Fibroblast of lung (primary cell): Measurements from ENCODE around the gene EPS8L3. TPM values are rescaled to one million over a fixed set of nuclear protein-coding genes. Genes with fewer than 3 reads are reported as not detected.

ENCODE experiments used
- DNase-seq, 2 donors: peaks; one replicate each; pipeline versions ENCODE4 v3.0.0 to v3.0.0-alpha.2; 2010; ENCODE audit warnings: low read depth in 2 of 2
- H2AFZ ChIP-seq: 2 replicates; pipeline ENCODE4 v1.5.1; 2012; ENCODE audit warnings: low read length, control low read depth, inconsistent platforms
- H3K27ac ChIP-seq: 2 replicates; pipeline ENCODE4 v1.5.1; 2011; ENCODE audit warnings: low read length, control low read depth; ENCODE audit not compliant: insufficient read depth
- H3K27me3 ChIP-seq: 2 replicates; pipeline ENCODE4 v1.5.1; 2011; ENCODE audit warnings: mild to moderate bottlenecking, low read length; ENCODE audit not compliant: control insufficient read depth, insufficient read depth
- H3K36me3 ChIP-seq: 2 replicates; pipeline ENCODE4 v1.5.1; 2011; ENCODE audit warnings: low read length; ENCODE audit not compliant: control insufficient read depth, insufficient read depth
- H3K4me1 ChIP-seq: 2 replicates; pipeline ENCODE4 v1.5.1; 2011; ENCODE audit warnings: low read length; ENCODE audit not compliant: control insufficient read depth, insufficient read depth; ENCODE audit errors: extremely low read depth
- H3K4me2 ChIP-seq: 2 replicates; pipeline ENCODE4 v1.5.1; 2011; ENCODE audit warnings: low read length, control low read depth; ENCODE audit not compliant: insufficient read depth; ENCODE audit errors: extremely low read depth
- H3K4me3 ChIP-seq, 4 experiments: fragments of 200-600 bp in 1 of 4; sonication (generic) in 1 of 4; replicated peaks in 1 of 4; 2 replicates each; pipeline ENCODE4 v1.5.1; 2011 to 2016; ENCODE audit warnings: low read length in 4 of 4, low read depth in 3 of 4, mild to moderate bottlenecking in 3 of 4, control low read depth in 2 of 4, inconsistent platforms in 1 of 4, mixed read lengths in 1 of 4; ENCODE audit not compliant: insufficient read depth in 1 of 4; ENCODE audit errors: control extremely low read depth in 1 of 4
- H3K79me2 ChIP-seq: 2 replicates; pipeline ENCODE4 v1.5.1; 2012; ENCODE audit warnings: mild to moderate bottlenecking, low read length, inconsistent platforms; ENCODE audit not compliant: control insufficient read depth, insufficient read depth
- H3K9ac ChIP-seq: 2 replicates; pipeline ENCODE4 v1.5.1; 2011; ENCODE audit warnings: mild to moderate bottlenecking, low read length, control low read depth; ENCODE audit not compliant: insufficient read depth
- H3K9me3 ChIP-seq: 2 replicates; pipeline ENCODE4 v1.5.1; 2012; ENCODE audit warnings: low read depth, low read length; ENCODE audit not compliant: control insufficient read depth, insufficient read depth
- H4K20me1 ChIP-seq: 2 replicates; pipeline ENCODE4 v1.5.1; 2011; ENCODE audit warnings: low read length; ENCODE audit not compliant: control insufficient read depth, insufficient read depth; ENCODE audit errors: extremely low read depth
- EZH2 ChIP-seq: IDR thresholded peaks from 2 replicates; pipeline ENCODE4 v1.5.1; 2012; ENCODE audit warnings: low read length, control low read depth, mild to moderate bottlenecking; ENCODE audit errors: missing control alignments
- polyA plus RNA-seq, 2 donors: library from polyadenylated mRNA; depleted of rRNA in 1 of 2; stranded (reverse) in 1 of 2; unstranded in 1 of 2; fragments of >200 nt; gene quantifications; 2 replicates each; pipeline ENCODE4 v1.2.1, GENCODE V29; 2011 to 2012; ENCODE audit warnings: missing spikeins in 1 of 2
- total RNA-seq: library from RNA; depleted of rRNA; stranded (reverse); fragments of >200 nt; gene quantifications from 2 replicates; pipeline ENCODE4 v1.2.1, GENCODE V29; 2014
- TF ChIP-seq, protein P1 (sequence below), 2 donors: IDR thresholded peaks in 1 of 2; conservative IDR thresholded peaks in 1 of 2; 1 replicate in 1 of 2; 2 replicates in 1 of 2; pipeline ENCODE4 v1.5.1; 2011 to 2012; ENCODE audit warnings: low read length in 2 of 2, control low read depth in 1 of 2, inconsistent platforms in 1 of 2, low read depth in 1 of 2, mild to moderate bottlenecking in 1 of 2

Gene EPS8L3
- total and polyA plus RNA-seq, 2 donors (not counting 1 experiment from before 2014, with no cell fraction given): not detected

DNA sequence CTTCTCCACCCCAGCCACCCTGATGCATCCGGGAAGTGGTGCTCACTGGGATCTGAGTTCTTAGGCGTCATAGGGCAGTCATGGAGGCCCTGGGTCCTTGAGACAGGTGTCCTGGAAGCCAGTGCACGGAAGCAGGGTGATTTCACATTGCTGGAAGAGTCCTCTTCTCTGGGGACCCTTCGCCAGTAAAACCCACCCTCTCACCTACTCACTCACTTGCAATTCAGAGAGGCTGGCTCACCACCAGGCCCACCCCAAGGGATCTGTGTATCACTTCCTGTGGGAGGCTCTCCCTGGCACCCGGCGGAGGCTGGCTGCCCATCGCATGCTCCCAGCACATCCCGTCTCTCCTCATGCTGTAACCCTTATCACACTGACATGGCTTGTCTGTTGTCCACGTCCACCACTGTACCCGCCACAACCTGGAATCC is 40.2 kb upstream of the EPS8L3 start:
- no peaks in the 10 kb centered on the region for H3K79me2 ChIP-seq
- no peaks in the 10 kb centered on the region for H3K9me3 ChIP-seq
- H3K4me1 ChIP-seq: peaks cover 24% of the 10 kb centered on the region
- DNase-seq: peak in 1 of 2 donors; percentile 43
- H2AFZ ChIP-seq: no peak overlapping the region
- H3K27ac ChIP-seq: no peak overlapping the region
- H3K9ac ChIP-seq: no peak overlapping the region
- no peaks in the 10 kb centered on the region for H3K27me3 ChIP-seq
- no peak overlapping the region for H3K4me2 ChIP-seq
- H3K4me3 ChIP-seq: no peak overlapping the region
- H4K20me1 ChIP-seq: no peaks in the 10 kb centered on the region
- TF ChIP-seq, protein P1, sequence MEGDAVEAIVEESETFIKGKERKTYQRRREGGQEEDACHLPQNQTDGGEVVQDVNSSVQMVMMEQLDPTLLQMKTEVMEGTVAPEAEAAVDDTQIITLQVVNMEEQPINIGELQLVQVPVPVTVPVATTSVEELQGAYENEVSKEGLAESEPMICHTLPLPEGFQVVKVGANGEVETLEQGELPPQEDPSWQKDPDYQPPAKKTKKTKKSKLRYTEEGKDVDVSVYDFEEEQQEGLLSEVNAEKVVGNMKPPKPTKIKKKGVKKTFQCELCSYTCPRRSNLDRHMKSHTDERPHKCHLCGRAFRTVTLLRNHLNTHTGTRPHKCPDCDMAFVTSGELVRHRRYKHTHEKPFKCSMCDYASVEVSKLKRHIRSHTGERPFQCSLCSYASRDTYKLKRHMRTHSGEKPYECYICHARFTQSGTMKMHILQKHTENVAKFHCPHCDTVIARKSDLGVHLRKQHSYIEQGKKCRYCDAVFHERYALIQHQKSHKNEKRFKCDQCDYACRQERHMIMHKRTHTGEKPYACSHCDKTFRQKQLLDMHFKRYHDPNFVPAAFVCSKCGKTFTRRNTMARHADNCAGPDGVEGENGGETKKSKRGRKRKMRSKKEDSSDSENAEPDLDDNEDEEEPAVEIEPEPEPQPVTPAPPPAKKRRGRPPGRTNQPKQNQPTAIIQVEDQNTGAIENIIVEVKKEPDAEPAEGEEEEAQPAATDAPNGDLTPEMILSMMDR (conservative IDR thresholded peaks at IDR 0.05 in 1 of 2, IDR thresholded peaks at IDR 0.05 in 1 of 2; ENCODE audit: low read depth in 1 of 2, low read length in 2 of 2): no peak
- no peak for TF ChIP-seq EZH2
- H3K36me3 ChIP-seq: no peaks in the 10 kb centered on the region

DNA sequence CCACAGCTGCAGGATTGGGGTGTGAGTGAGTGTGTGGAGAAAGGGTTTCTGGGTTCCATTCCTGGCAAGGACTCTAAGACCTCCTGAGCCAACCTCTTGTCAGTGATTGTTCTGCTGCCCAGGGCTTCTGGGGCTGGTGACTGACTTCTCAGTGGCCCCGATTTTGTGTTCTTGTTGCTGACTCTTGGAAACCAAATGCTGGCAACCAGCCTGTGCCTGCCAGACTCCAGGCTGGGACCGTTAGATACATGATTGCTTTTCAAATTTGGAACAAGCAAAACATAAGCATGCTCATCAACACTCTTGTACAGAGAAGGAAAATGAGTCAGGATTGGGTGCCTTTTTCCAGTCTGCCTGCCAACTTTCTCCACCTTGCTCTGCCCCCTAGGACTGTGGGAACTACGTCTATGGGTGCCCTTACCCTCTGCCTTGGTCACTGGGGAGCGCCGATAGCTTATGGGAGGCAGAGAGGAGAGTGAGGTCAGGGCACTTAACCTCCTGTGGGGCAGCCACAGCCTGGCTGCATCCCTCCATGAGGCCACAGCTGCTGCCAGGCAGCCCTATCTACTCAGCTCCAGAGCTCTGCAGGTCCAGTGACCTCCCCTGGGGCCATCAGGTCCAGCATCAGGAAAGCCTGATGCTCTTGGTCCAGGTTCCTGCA is 39.3 kb upstream of the EPS8L3 start:
- no peak for TF ChIP-seq EZH2
- TF ChIP-seq, protein P1 (conservative IDR thresholded peaks at IDR 0.05 in 1 of 2, IDR thresholded peaks at IDR 0.05 in 1 of 2; ENCODE audit: low read depth in 1 of 2, low read length in 2 of 2): no peak
- no peak overlapping the region for H3K9ac ChIP-seq
- H3K4me1 ChIP-seq: peaks cover 20% of the 10 kb centered on the region
- no peak overlapping the region for H3K4me3 ChIP-seq
- no peaks in the 10 kb centered on the region for H3K36me3 ChIP-seq
- H3K27ac ChIP-seq: no peak overlapping the region
- H3K79me2 ChIP-seq: no peaks in the 10 kb centered on the region
- no peak overlapping the region for H3K4me2 ChIP-seq
- no peak overlapping the region for H2AFZ ChIP-seq
- no peaks in the 10 kb centered on the region for H4K20me1 ChIP-seq
- H3K9me3 ChIP-seq: no peaks in the 10 kb centered on the region
- DNase-seq: no peak
- no peaks in the 10 kb centered on the region for H3K27me3 ChIP-seq

DNA sequence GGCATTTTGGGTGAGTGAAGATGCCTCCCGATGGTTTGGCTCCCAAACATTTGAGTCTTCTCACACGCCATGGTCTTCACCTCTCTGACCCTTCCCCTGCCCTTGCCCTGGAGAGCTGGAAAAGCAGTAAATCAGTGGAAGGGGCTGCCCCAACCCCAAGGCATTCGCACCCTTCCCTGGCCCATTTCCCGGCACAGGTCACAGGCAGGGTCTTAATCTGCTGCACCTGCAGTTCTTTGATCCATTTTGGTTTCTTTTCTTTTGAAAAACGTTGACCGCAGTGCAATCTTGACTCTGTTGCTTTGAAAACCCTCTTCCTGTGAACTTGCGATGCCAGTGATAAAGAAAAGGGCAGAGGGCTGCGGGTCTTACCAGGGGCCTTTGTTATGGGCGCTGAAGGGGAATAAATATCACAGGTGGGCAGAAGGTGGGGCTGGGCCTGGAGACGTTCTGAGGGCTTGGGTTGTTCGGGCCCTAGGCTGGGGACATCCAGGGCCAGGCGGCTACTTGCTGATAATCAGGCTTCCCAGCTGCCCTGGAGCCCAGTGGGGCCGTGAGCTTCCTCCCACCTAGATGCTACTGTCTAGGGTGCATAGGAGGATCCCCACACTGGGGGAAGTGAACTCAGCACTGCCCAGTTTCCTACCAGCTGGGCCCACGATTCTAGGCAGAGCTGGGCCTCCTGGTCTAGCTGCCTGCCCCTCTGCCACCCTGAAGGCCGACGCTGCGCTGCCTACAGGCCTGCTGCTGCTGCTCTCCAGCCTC is 38.6 kb upstream of the EPS8L3 start:
- Histone ChIP-seq H3K4me3 (no peak overlapping the region), H3K27ac (no peak overlapping the region), H3K36me3 (no peaks in the 10 kb centered on the region), H3K27me3 (no peaks in the 10 kb centered on the region), H4K20me1 (no peaks in the 10 kb centered on the region), H3K9me3 (no peaks in the 10 kb centered on the region), H3K9ac (no peak overlapping the region), H3K4me2 (no peak overlapping the region), H3K4me1 (peaks cover 13% of the 10 kb centered on the region), H2AFZ (no peak overlapping the region), H3K79me2 (no peaks in the 10 kb centered on the region)
- no peak for DNase-seq
- TF ChIP-seq, protein P1 (conservative IDR thresholded peaks at IDR 0.05 in 1 of 2, IDR thresholded peaks at IDR 0.05 in 1 of 2; ENCODE audit: low read depth in 1 of 2, low read length in 2 of 2): no peak
- TF ChIP-seq EZH2: no peak
